Gastroesophageal sphincter (tissue), 4 donors: ENCODE results near the gene KAT2A. TPM values are rescaled to one million over a fixed set of nuclear protein-coding genes. Genes with fewer than 3 reads are reported as not detected.

Experiments used
- ATAC-seq: fragments of 150-250 bp; one replicate; pipeline ENCODE4 v1.9.1; 2016; ENCODE audit warnings: mild to moderate bottlenecking, moderate library complexity
- H3K27ac ChIP-seq, 4 donors: fragments of 200-600 bp; sonication (generic) in 3 of 4; 1 replicate in 3 of 4; 2 replicates in 1 of 4; pipeline ENCODE4 v1.5.1; 2016 to 2019
- H3K27me3 ChIP-seq: fragments of 200-600 bp; sonication (generic); one replicate; pipeline ENCODE4 v1.5.1; 2019
- H3K36me3 ChIP-seq, 2 donors: fragments of 200-600 bp; sonication (generic); one replicate each; pipeline ENCODE4 v1.5.1; 2019; ENCODE audit warnings: control low read depth in 1 of 2
- H3K4me1 ChIP-seq, 3 donors: fragments of 200-600 bp; sonication (generic); 1 replicate in 2 of 3; 2 replicates in 1 of 3; pipeline ENCODE4 v1.5.1; 2016 to 2019; ENCODE audit warnings: control low read depth in 2 of 3
- H3K4me3 ChIP-seq, 2 donors: fragments of 200-600 bp; sonication (generic); one replicate each; pipeline ENCODE4 v1.5.1; 2019; ENCODE audit warnings: mild to moderate bottlenecking in 1 of 2, moderate library complexity in 1 of 2
- H3K9me3 ChIP-seq, 3 donors: fragments of 200-600 bp; sonication (generic); one replicate each; pipeline ENCODE4 v1.5.1; 2017 to 2019; ENCODE audit warnings: control low read depth in 2 of 3
- EP300 ChIP-seq: sonication (generic); formaldehyde crosslinking; IDR thresholded peaks from one replicate; pipeline ENCODE4 v1.6.1; 2017; ENCODE audit warnings: antibody characterized with exemption, mild to moderate bottlenecking
- POLR2A ChIP-seq, 2 donors: fragments of 450-650 bp; IDR thresholded peaks; one replicate each; pipeline ENCODE4 v1.6.1; 2017; ENCODE audit warnings: antibody characterized with exemption in 2 of 2, mild to moderate bottlenecking in 2 of 2, moderate library complexity in 1 of 2
- POLR2AphosphoS5 ChIP-seq: sonication (generic); formaldehyde crosslinking; IDR thresholded peaks from one replicate; pipeline ENCODE4 v1.6.1; 2017; ENCODE audit warnings: antibody characterized with exemption
- WGBS, 2 donors: methylation state at CpG; one replicate each; pipeline ENCODE4 v1.1.5; 2018; ENCODE audit warnings: low coverage in 1 of 2; 5-methylcytosine and 5-hydroxymethylcytosine counted together
- total RNA-seq, 4 donors: library from RNA; depleted of rRNA; stranded (reverse); fragments of >200 nt; gene quantifications; one replicate each; pipeline ENCODE4 v1.1.0, GENCODE V29; 2016
- TF ChIP-seq, protein P1 (sequence below), 4 experiments: fragments of 200-600 bp in 2 of 4; fragments of 450-650 bp in 2 of 4; sonication (generic) in 1 of 4; IDR thresholded peaks; one replicate each; pipeline ENCODE4 v1.5.1; 2017 to 2019; ENCODE audit warnings: antibody characterized with exemption in 4 of 4, mild to moderate bottlenecking in 2 of 4, moderate library complexity in 2 of 4

KAT2A gene
- total RNA-seq, 4 donors from 2014 or later, result 10.3 to 51.2 (median 19.3) TPM

DNA sequence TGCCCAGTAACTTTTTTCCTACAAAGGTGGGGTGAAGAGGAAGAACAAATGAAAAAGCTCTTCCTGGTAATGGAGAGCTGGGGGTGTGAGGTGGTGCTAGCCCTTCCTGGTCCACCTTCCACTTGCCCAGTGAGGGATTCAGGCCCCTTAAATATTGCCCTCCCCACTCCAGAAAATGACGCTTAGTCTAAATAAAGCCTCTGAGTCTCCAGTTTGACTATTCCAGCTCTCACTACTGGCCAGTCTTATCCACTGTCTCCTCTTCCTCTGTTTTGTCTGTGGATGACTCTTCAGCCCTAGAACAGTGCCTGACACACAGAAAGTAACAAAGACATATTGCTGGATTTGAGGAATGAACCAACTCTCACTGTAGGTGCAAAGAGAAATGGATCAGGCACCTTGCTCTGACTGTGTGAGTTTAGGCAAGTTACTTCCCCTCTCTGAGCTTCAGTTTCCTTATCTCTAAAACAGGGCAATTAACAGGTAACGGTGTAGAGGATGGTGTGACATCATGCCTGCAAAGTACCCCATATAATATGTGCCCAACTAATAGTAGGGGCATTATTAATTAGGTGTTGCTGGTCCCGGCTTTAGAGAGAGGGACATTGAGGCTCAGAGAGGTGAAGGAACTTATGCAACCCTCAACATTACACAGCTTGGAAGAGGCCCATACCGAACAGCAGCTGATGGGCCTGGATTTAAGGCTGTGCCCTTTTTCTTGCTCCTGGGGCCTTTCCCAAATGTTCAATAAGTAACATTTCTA, 44.2 kb downstream of the KAT2A start:
- TF ChIP-seq POLR2AphosphoS5, result no peak
- TF ChIP-seq, protein P1, sequence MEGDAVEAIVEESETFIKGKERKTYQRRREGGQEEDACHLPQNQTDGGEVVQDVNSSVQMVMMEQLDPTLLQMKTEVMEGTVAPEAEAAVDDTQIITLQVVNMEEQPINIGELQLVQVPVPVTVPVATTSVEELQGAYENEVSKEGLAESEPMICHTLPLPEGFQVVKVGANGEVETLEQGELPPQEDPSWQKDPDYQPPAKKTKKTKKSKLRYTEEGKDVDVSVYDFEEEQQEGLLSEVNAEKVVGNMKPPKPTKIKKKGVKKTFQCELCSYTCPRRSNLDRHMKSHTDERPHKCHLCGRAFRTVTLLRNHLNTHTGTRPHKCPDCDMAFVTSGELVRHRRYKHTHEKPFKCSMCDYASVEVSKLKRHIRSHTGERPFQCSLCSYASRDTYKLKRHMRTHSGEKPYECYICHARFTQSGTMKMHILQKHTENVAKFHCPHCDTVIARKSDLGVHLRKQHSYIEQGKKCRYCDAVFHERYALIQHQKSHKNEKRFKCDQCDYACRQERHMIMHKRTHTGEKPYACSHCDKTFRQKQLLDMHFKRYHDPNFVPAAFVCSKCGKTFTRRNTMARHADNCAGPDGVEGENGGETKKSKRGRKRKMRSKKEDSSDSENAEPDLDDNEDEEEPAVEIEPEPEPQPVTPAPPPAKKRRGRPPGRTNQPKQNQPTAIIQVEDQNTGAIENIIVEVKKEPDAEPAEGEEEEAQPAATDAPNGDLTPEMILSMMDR (IDR thresholded peaks at IDR 0.05), result no peak
- no peak for TF ChIP-seq POLR2A (IDR thresholded peaks at IDR 0.05)
- TF ChIP-seq EP300, result no peak
- no peak overlapping the region for H3K4me3 ChIP-seq
- no peak overlapping the region for H3K27ac ChIP-seq
- H3K27me3 ChIP-seq, result peaks cover 45% of the 10 kb centered on the region
- no peaks in the 10 kb centered on the region for H3K9me3 ChIP-seq
- no peak for ATAC-seq
- peaks cover 0 to 8% (median 7%) of the 10 kb centered on the region in 3 donors for H3K4me1 ChIP-seq
- H3K36me3 ChIP-seq, result no peaks in the 10 kb centered on the region
- 71 to 74% methylated on average over 1 to 4 of the region's 4 CpGs for WGBS, 2 donors

DNA sequence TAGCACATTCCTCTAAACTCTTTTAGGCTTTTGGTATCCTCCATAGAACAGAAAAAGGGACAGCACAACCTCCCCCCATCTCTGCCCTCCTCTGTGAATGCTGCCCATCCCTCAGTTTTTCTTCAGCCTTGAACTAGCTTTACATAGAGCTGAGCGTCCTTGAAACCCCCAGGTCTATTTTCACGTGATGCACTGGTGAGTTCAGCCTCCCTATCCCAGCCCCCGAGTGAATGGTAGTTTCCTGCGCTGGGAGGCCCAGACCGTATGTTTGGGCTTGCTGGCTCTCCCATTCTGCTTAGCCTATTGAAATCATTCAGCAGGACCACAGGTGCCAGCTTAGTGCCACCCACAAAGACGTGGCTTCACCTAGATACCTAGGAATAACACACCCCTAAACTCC, 45.4 kb downstream of the KAT2A start:
- Histone ChIP-seq H3K9me3 (no peaks in the 10 kb centered on the region), H3K4me1 (peaks cover 0 to 13% (median 9%) of the 10 kb centered on the region in 3 donors), H3K4me3 (no peak overlapping the region), H3K27ac (no peak overlapping the region), H3K36me3 (no peaks in the 10 kb centered on the region), H3K27me3 (peaks cover 57% of the 10 kb centered on the region)
- TF ChIP-seq EP300 (no peak), POLR2AphosphoS5 (no peak), POLR2A (IDR thresholded peaks at IDR 0.05) (no peak)
- TF ChIP-seq, protein P1 (IDR thresholded peaks at IDR 0.05), result no peak
- WGBS, 2 donors, result 62 to 90% methylated on average over 2 to 6 of the region's 6 CpGs
- ATAC-seq, result no peak

DNA sequence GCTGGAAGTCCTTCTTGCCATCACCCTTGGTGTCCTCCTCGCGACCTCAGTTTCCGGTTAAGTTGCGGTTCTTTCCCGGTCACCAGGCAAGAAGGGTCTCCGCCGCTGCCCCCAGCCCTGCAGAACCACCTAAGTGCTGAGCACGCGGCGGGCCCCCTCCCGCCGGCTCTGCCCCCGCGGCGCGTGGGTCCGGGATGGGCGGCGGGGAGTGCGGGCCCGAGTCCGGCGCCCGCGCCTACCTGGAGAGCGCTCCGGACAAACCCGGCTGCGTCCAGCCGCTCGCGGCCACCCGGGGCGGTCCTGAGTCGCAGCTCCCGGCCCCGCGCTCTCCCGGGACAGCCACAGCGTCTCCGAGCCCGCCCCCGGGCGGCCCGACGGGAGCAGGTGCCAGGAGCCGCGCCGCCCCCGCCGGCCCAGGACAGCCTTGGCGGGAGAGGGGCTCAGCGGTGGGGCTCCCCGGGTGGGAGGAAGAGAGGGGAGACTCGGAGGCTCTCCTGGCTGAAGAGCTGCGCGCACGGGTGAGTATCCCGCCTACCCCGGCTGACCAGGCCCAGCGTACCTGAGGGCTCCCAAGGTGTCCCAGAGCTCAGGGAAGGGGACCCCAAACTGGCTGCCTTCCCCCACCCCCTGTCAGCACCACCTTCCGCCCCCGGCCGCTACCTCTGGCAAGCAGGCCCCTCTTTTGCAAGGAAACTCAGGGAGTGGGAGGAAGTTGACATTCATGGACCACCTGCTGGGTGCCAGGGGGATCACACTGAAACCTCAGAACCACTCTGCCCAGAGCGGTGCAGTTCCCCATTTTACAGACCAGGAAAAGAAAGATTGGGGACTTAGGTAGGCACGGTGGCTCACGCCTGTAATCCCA, 48.6 kb downstream of the KAT2A start:
- Histone ChIP-seq H3K27me3 (peaks cover 71% of the 10 kb centered on the region), H3K4me3 (peak overlapping the region in 1 of 2 donors; percentile 43), H3K27ac (no peak overlapping the region), H3K4me1 (peaks cover 0 to 13% (median 9%) of the 10 kb centered on the region in 3 donors), H3K36me3 (no peaks in the 10 kb centered on the region), H3K9me3 (no peaks in the 10 kb centered on the region)
- WGBS, 2 donors, result 58 to 80% methylated on average over 1 to 4 of the region's 67 CpGs
- ATAC-seq, result peak; percentile 70
- TF ChIP-seq, protein P1 (IDR thresholded peaks at IDR 0.05), result peak in 1 of 4 experiments; percentile 27
- no peak for TF ChIP-seq EP300

DNA sequence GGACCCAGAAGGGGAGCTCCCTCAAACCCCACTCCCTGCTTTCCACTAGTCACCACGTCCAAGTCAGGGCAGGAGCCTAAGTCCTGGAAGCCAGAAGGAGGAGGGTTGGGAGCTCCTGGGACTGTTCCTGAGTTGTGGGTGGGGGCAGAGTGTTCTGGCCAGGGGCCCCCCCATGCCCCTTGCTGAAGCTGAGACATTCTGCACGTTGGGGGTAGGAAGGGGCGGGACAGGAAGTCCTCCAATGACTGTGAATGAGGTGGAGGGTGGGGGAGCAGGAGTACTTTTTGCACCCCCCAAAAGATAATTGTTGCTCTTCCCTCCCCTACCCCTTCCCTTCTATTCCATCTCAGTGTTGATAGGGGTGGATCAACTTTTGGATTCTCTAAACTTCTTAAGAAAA, 49.4 kb downstream of the KAT2A start:
- Histone ChIP-seq H3K4me3 (peak overlapping the region in 1 of 2 donors; percentile 43), H3K27me3 (peaks cover 76% of the 10 kb centered on the region), H3K27ac (no peak overlapping the region), H3K36me3 (no peaks in the 10 kb centered on the region), H3K4me1 (peaks cover 0 to 13% (median 9%) of the 10 kb centered on the region in 3 donors), H3K9me3 (no peaks in the 10 kb centered on the region)
- TF ChIP-seq POLR2A (IDR thresholded peaks at IDR 0.05) (no peak), EP300 (no peak), POLR2AphosphoS5 (no peak)
- no peak for ATAC-seq
- WGBS, 2 donors, result 8% methylated on average over 2 of the region's 3 CpGs; no CpG with 5 or more reads in 1 of the 2 donors

DNA sequence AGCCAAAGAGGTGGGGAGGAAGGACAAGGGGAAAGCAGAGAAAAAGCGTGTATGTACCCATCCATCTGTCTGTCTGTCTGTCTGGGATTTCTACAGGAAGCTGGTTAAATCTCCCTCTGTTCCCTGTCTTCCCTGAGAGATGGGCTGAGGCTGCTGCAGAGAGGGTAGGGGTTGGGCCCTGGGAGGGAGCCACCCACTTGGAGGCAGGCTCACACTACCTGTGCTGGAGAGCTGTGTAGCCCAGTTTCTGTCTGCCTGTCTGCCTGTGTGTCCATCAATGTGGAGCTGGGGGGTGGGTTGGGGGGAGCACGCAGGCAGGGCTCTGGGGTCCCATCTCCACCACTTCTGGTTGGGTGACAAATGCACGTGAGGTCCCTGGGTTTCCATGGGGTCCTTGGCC, 52.2 kb downstream of the KAT2A start:
- no peak overlapping the region for H3K4me3 ChIP-seq

More for the DNA sequence above, 52.2 kb downstream of the KAT2A start:
- Histone ChIP-seq H3K9me3 (no peaks in the 10 kb centered on the region), H3K4me1 (peaks cover 0 to 13% (median 9%) of the 10 kb centered on the region in 3 donors), H3K36me3 (no peaks in the 10 kb centered on the region), H3K27me3 (peaks cover 65% of the 10 kb centered on the region), H3K27ac (no peak overlapping the region)
- ATAC-seq, result no peak
- TF ChIP-seq POLR2AphosphoS5, result no peak
- TF ChIP-seq EP300, result no peak
- no peak for TF ChIP-seq POLR2A (IDR thresholded peaks at IDR 0.05)
- TF ChIP-seq, protein P1 (IDR thresholded peaks at IDR 0.05), result no peak
- 60 to 83% methylated on average over 1 of the region's 3 CpGs for WGBS, 2 donors
